Endothelial cell of umbilical vein (primary cell): ENCODE measurements around the gene PTPRT. TPM values are rescaled to one million over a fixed set of nuclear protein-coding genes. Genes with fewer than 3 reads are reported as not detected.

Experiments
- BruUV-seq: library from RNA; stranded (reverse); fragments of 400-500 nt; replicated peaks from 2 replicates; lab custom pipeline; 2021; lab: Mats Ljungman, UMichigan
- CTCF ChIA-PET: fragments of 300-600, 350-600 bp; sonication (Branson Sonifier 250); formaldehyde crosslinking; loops from one replicate; lab custom pipeline; 2021; ENCODE audit warnings: antibody characterized with exemption, inconsistent platforms; lab: Charles Lee
- POLR2A ChIA-PET: fragments of 300-600, 350-600 bp; sonication (Branson Sonifier 250); formaldehyde crosslinking; loops from one replicate; lab custom pipeline; 2021; ENCODE audit warnings: antibody characterized with exemption, inconsistent platforms; lab: Charles Lee
- DNase-seq: peaks from one replicate; pipeline ENCODE4 v3.0.0-alpha.2; 2011; ENCODE audit warnings: low read depth, low spot score
- FAIRE-seq: peaks from 2 replicates; lab custom pipeline; 2011; peaks lifted over from hg19 to GRCh38; lab: Jason Lieb, UNC
- H2AFZ ChIP-seq: 2 replicates; pipeline ENCODE4 v1.6.0; 2012; ENCODE audit warnings: low read depth, low read length, control low read depth, inconsistent platforms
- H3K27ac ChIP-seq: 2 replicates; pipeline ENCODE4 v1.5.1; 2011; ENCODE audit warnings: low read depth, mild to moderate bottlenecking, control low read depth, low read length, moderate library complexity; ENCODE audit not compliant: insufficient read depth
- H3K27me3 ChIP-seq, 2 experiments: 2 replicates each; pipeline versions ENCODE4 v1.6.0 to v1.6.1; 2011; ENCODE audit warnings: low read length in 2 of 2, mixed read lengths in 1 of 2; ENCODE audit not compliant: control insufficient read depth in 2 of 2, insufficient read depth in 2 of 2
- H3K36me3 ChIP-seq, 2 experiments: 2 replicates in 1 of 2; 3 replicates in 1 of 2; pipeline ENCODE4 v1.5.1; 2011; ENCODE audit warnings: low read length in 2 of 2, mild to moderate bottlenecking in 1 of 2, moderate library complexity in 1 of 2; ENCODE audit not compliant: control insufficient read depth in 2 of 2, insufficient read depth in 2 of 2; ENCODE audit errors: extremely low read depth in 1 of 2
- H3K4me1 ChIP-seq: 3 replicates; pipeline ENCODE4 v1.5.1; 2011; ENCODE audit warnings: mild to moderate bottlenecking, low read length; ENCODE audit not compliant: control insufficient read depth, insufficient read depth; ENCODE audit errors: extremely low read depth
- H3K4me2 ChIP-seq: 2 replicates; pipeline ENCODE4 v1.6.1; 2011; ENCODE audit warnings: low read length, control low read depth, mixed read lengths; ENCODE audit not compliant: insufficient read depth
- H3K4me3 ChIP-seq, 3 experiments: fragments of 200-600 bp in 1 of 3; sonication (generic), shearing (Covaris generic) in 1 of 3; replicated peaks in 1 of 3; 2 replicates each; pipeline ENCODE4 v1.5.1; 2011 to 2016; ENCODE audit warnings: control low read depth in 3 of 3, low read length in 3 of 3, mild to moderate bottlenecking in 2 of 3, inconsistent platforms in 1 of 3, low read depth in 1 of 3, moderate library complexity in 1 of 3; ENCODE audit not compliant: insufficient read depth in 1 of 3
- H3K79me2 ChIP-seq: 2 replicates; pipeline ENCODE4 v1.6.0; 2012; ENCODE audit warnings: low read length, inconsistent platforms; ENCODE audit not compliant: control insufficient read depth, insufficient read depth
- H3K9ac ChIP-seq: replicated peaks from 2 replicates; pipeline ENCODE3; 2011; ENCODE audit warnings: low read length, control low read depth; ENCODE audit not compliant: insufficient read depth; ENCODE audit errors: extremely low read depth
- H3K9me1 ChIP-seq: replicated peaks from 3 replicates; pipeline ENCODE4 v1.6.0; 2011; ENCODE audit warnings: mild to moderate bottlenecking, low read length; ENCODE audit not compliant: control insufficient read depth, insufficient read depth; ENCODE audit errors: extremely low read depth
- H3K9me3 ChIP-seq: replicated peaks from 2 replicates; pipeline ENCODE4 v1.5.1; 2012; ENCODE audit warnings: low read length, inconsistent platforms; ENCODE audit not compliant: control insufficient read depth, insufficient read depth
- H4K20me1 ChIP-seq: replicated peaks from 2 replicates; pipeline ENCODE3; 2011; ENCODE audit warnings: mild to moderate bottlenecking, low read length; ENCODE audit not compliant: control insufficient read depth, insufficient read depth; ENCODE audit errors: extremely low read depth
- CTCF ChIP-seq, 2 donors: IDR thresholded peaks; 1 replicate in 1 of 2; 2 replicates in 1 of 2; pipeline ENCODE4 v1.5.1; 2011; ENCODE audit warnings: low read length in 2 of 2, mild to moderate bottlenecking in 2 of 2, moderate library complexity in 2 of 2, control low read depth in 1 of 2, inconsistent platforms in 1 of 2, low read depth in 1 of 2; ENCODE audit not compliant: insufficient read depth in 1 of 2; ENCODE audit errors: extremely low read depth in 1 of 2
- EZH2 ChIP-seq: IDR thresholded peaks from 2 replicates; pipeline ENCODE4 v1.6.1; 2012; ENCODE audit warnings: borderline replicate concordance, low read depth, mild to moderate bottlenecking, moderate library complexity, low read length, inconsistent platforms; ENCODE audit not compliant: severe bottlenecking
- FOS ChIP-seq: IDR thresholded peaks from 2 replicates; pipeline ENCODE4 v1.6.1; 2011; ENCODE audit warnings: mild to moderate bottlenecking, low read length, moderate library complexity, borderline replicate concordance; ENCODE audit not compliant: insufficient read depth
- GATA2 ChIP-seq: IDR thresholded peaks from 2 replicates; pipeline ENCODE4 v1.7.0; 2011; ENCODE audit warnings: low read depth, mild to moderate bottlenecking, moderate library complexity, mixed read lengths, low read length; ENCODE audit not compliant: insufficient read length, insufficient read depth
- JUN ChIP-seq: IDR thresholded peaks from 2 replicates; pipeline ENCODE4 v1.6.1; 2011; ENCODE audit warnings: borderline replicate concordance, low read depth; ENCODE audit not compliant: insufficient read length, insufficient read depth
- MAX ChIP-seq: IDR thresholded peaks from 2 replicates; pipeline ENCODE4 v1.6.1; 2011; ENCODE audit not compliant: insufficient read depth, insufficient read length
- MYC ChIP-seq: IDR thresholded peaks from one replicate; pipeline ENCODE4 v1.6.1; 2011; ENCODE audit warnings: mild to moderate bottlenecking, low read depth, low read length
- POLR2A ChIP-seq: IDR thresholded peaks from 2 replicates; pipeline ENCODE4 v1.6.1; 2012; ENCODE audit warnings: low read depth, mild to moderate bottlenecking, control low read depth, low read length
- POLR2AphosphoS5 ChIP-seq: IDR thresholded peaks from 2 replicates; pipeline ENCODE4 v1.6.1; 2012; ENCODE audit warnings: low read depth, mild to moderate bottlenecking, control low read depth, low read length, moderate library complexity; ENCODE audit not compliant: insufficient read depth
- dilution Hi-C: fragments of 300-500 bp; cut with MboI; formaldehyde crosslinking; loops from one replicate; pipeline ENCODE4 v1.15.0; 2019; ENCODE audit warnings: low sequenced_read_pairs; ENCODE audit not compliant: extremely low pct_ligation_motif_present
- intact Hi-C: fragments of 100-400 bp; cut with micrococcal nuclease; formaldehyde crosslinking; loops from one replicate; pipeline ENCODE4 v1.10.0; 2022
- polyA plus RNA-seq, 4 experiments: library from polyadenylated mRNA; depleted of rRNA in 3 of 4; stranded (reverse) in 3 of 4; unstranded in 1 of 4; fragments of >200 nt; gene quantifications; 2 replicates each; pipeline versions ENCODE4 v1.2.1 to v1.2.3, GENCODE V29; 2011 to 2012; ENCODE audit warnings: missing spikeins in 1 of 4
- total RNA-seq: library from RNA; stranded (reverse); gene quantifications from 2 replicates; pipeline ENCODE4 v1.2.3, GENCODE V29; 2021

Gene PTPRT
- total and polyA plus RNA-seq, 2 donors (not counting 3 experiments of a cell fraction or from before 2014, with no cell fraction given) = not detected

- Histone ChIP-seq H2AFZ (no peak overlapping the region), H4K20me1 (no peaks in the 10 kb centered on the region), H3K4me1 (no peaks in the 10 kb centered on the region), H3K27ac (no peak overlapping the region), H3K79me2 (no peaks in the 10 kb centered on the region), H3K4me3 (no peak overlapping the region), H3K4me2 (no peak overlapping the region), H3K27me3 (no peaks in the 10 kb centered on the region), H3K9ac (no peak overlapping the region), H3K9me3 (peaks cover 5% of the 10 kb centered on the region), H3K36me3 (no peaks in the 10 kb centered on the region), H3K9me1 (no peaks in the 10 kb centered on the region)
- ChIA-PET POLR2A (no interaction called here), CTCF (no interaction called here)
- TF ChIP-seq POLR2AphosphoS5 (no peak), FOS (no peak), JUN (no peak), MYC (no peak), GATA2 (no peak), EZH2 (no peak)
- no TSS peak for BruUV-seq
- intact Hi-C loops (no loop called here), dilution Hi-C loops (no loop called here)
- FAIRE-seq (no peak), DNase-seq (no peak)
Measured at GRCh38 chr20:42886046-42886445, 303.7 kb downstream of the PTPRT start.

- H3K4me2 ChIP-seq = no peak overlapping the region
- H3K9ac ChIP-seq = no peak overlapping the region
- peaks cover 5% of the 10 kb centered on the region for H3K9me3 ChIP-seq
- H3K9me1 ChIP-seq = no peaks in the 10 kb centered on the region
- POLR2A ChIA-PET = no interaction called here
- H3K27me3 ChIP-seq = no peaks in the 10 kb centered on the region
- H3K79me2 ChIP-seq = no peaks in the 10 kb centered on the region
- no TSS peak for BruUV-seq
- TF ChIP-seq FOS = no peak
- TF ChIP-seq MAX = no peak
- TF ChIP-seq CTCF (IDR thresholded peaks at IDR 0.05; ENCODE audit: extremely low read depth in 1 of 2, insufficient read depth in 1 of 2, low read depth in 1 of 2, low read length in 2 of 2) = no peak
- TF ChIP-seq JUN = no peak
- no peak for TF ChIP-seq POLR2AphosphoS5
- no peak for TF ChIP-seq EZH2
- TF ChIP-seq POLR2A = no peak
- TF ChIP-seq MYC = no peak
- no peak for TF ChIP-seq GATA2
- H2AFZ ChIP-seq = no peak overlapping the region
- H3K36me3 ChIP-seq = no peaks in the 10 kb centered on the region
- CTCF ChIA-PET = no interaction called here
- no peak overlapping the region for H3K4me3 ChIP-seq
- no peak for FAIRE-seq
- no peaks in the 10 kb centered on the region for H4K20me1 ChIP-seq
- intact Hi-C loops (no loop called here), dilution Hi-C loops (no loop called here)
- H3K27ac ChIP-seq = no peak overlapping the region
- DNase-seq = no peak
- no peaks in the 10 kb centered on the region for H3K4me1 ChIP-seq
Measured at GRCh38 chr20:42875581-42875980, 314.1 kb downstream of the PTPRT start.
